HCT116 (cell line): Measurements from ENCODE around the gene ACP6. TPM values are rescaled to one million over a fixed set of nuclear protein-coding genes. Genes with fewer than 3 reads are reported as not detected.
"Not testable (repeated sequence)": the region's sequence is repeated elsewhere in the genome, so short reads cannot be mapped to it uniquely, and the experiment has no call there.

Source experiments
- ATAC-seq: fragments of 200-7000 bp; cut with Tn5 transposase; 2 replicates; pipeline ENCODE4 v1.9.1; 2020; ENCODE audit warnings: mild to moderate bottlenecking, moderate library complexity
- BruUV-seq: library from RNA; stranded (reverse); fragments of 400-500 nt; replicated peaks from 2 replicates; lab custom pipeline; 2021; lab: Mats Ljungman, UMichigan
- CTCF ChIA-PET: fragments of 300-600 bp; sonication (Branson Sonifier 250); formaldehyde crosslinking; loops from one replicate; lab custom pipeline; 2021; ENCODE audit warnings: antibody characterized with exemption; lab: Charles Lee
- POLR2A ChIA-PET: fragments of 300-600, 350-600 bp; sonication (Branson Sonifier 250); formaldehyde crosslinking; loops from one replicate; lab custom pipeline; 2021; ENCODE audit warnings: antibody characterized with exemption; lab: Charles Lee
- RAD21 ChIA-PET, 2 experiments: fragments of 300-600 bp; sonication (Branson Sonifier 250); formaldehyde crosslinking; loops; one replicate each; lab custom pipeline; 2023; ENCODE audit warnings: low total read pairs in 2 of 2; ENCODE audit not compliant: uncharacterized antibody in 2 of 2, unreplicated experiment in 2 of 2, low non-redundant PET in 1 of 2; lab: Charles Lee
- DNase-seq: peaks from one replicate; pipeline ENCODE4 v3.0.0-alpha.2; 2010; ENCODE audit warnings: low read depth, low spot score
- H2AFZ ChIP-seq: fragments of 200-600 bp; shearing (Covaris generic), sonication (generic); 2 replicates; pipeline ENCODE4 v1.6.1; 2017; ENCODE audit warnings: low read depth, mixed run types, mixed read lengths, antibody characterized with exemption, low read length; ENCODE audit not compliant: poor library complexity, severe bottlenecking
- H3K27ac ChIP-seq: 2 replicates; pipeline ENCODE4 v1.5.1; 2012; ENCODE audit warnings: low read depth, low read length
- H3K27me3 ChIP-seq: fragments of 200-600 bp; sonication (generic); 2 replicates; pipeline ENCODE4 v1.6.1; 2016; ENCODE audit warnings: mixed run types, low read length, mixed read lengths; ENCODE audit not compliant: insufficient read depth
- H3K36me3 ChIP-seq, 2 experiments: fragments of 200-500 bp in 1 of 2; fragments of 200-600 bp in 1 of 2; sonication (Bioruptor generic) in 1 of 2; sonication (generic) in 1 of 2; 2 replicates each; pipeline versions ENCODE4 v1.5.1 to v1.6.1; 2014 to 2016; ENCODE audit warnings: low read length in 2 of 2, inconsistent platforms in 1 of 2, mixed read lengths in 1 of 2, mixed run types in 1 of 2; ENCODE audit not compliant: insufficient read depth in 2 of 2, control insufficient read depth in 1 of 2
- H3K4me1 ChIP-seq, 2 experiments: fragments of 200-600 bp in 1 of 2; sonication (generic) in 1 of 2; 2 replicates each; pipeline versions ENCODE4 v1.5.1 to v1.6.1; 2012 to 2017; ENCODE audit warnings: low read length in 2 of 2, inconsistent platforms in 1 of 2, mild to moderate bottlenecking in 1 of 2, mixed read lengths in 1 of 2, mixed run types in 1 of 2, moderate library complexity in 1 of 2; ENCODE audit not compliant: insufficient read depth in 2 of 2, control insufficient read depth in 1 of 2
- H3K4me2 ChIP-seq: fragments of 200-600 bp; sonication (generic); 2 replicates; pipeline ENCODE4 v1.6.1; 2017; ENCODE audit warnings: mixed run types, low read length, mixed read lengths
- H3K4me3 ChIP-seq, 2 experiments: fragments of 200-600 bp in 1 of 2; sonication (generic) in 1 of 2; replicated peaks in 1 of 2; 2 replicates each; pipeline ENCODE4 v1.5.1; 2011 to 2016; ENCODE audit warnings: low read length in 2 of 2, control low read depth in 1 of 2, low read depth in 1 of 2, mild to moderate bottlenecking in 1 of 2, mixed read lengths in 1 of 2, mixed run types in 1 of 2
- H3K79me2 ChIP-seq: fragments of 200-600 bp; sonication (generic); 2 replicates; pipeline ENCODE4 v1.6.1; 2017; ENCODE audit warnings: mild to moderate bottlenecking, mixed run types, low read length, moderate library complexity, mixed read lengths; ENCODE audit not compliant: insufficient read depth
- H3K9ac ChIP-seq: fragments of 200-600 bp; sonication (generic); 2 replicates; pipeline ENCODE4 v1.6.1; 2016; ENCODE audit warnings: low read length, mixed read lengths
- H3K9me2 ChIP-seq: fragments of 200-600 bp; sonication (generic), shearing (Covaris generic); 2 replicates; pipeline ENCODE4 v1.6.1; 2017; ENCODE audit warnings: mixed run types, mild to moderate bottlenecking, moderate library complexity; ENCODE audit not compliant: insufficient read depth
- H3K9me3 ChIP-seq, 2 experiments: fragments of 200-500 bp in 1 of 2; fragments of 200-600 bp in 1 of 2; sonication (Bioruptor generic) in 1 of 2; sonication (generic) in 1 of 2; 2 replicates each; pipeline ENCODE4 v1.6.1; 2014 to 2017; ENCODE audit warnings: low read length in 2 of 2, mixed read lengths in 2 of 2, inconsistent platforms in 1 of 2, low read depth in 1 of 2, mild to moderate bottlenecking in 1 of 2, mixed run types in 1 of 2, moderate library complexity in 1 of 2; ENCODE audit not compliant: control insufficient read depth in 1 of 2, insufficient read depth in 1 of 2
- H4K20me1 ChIP-seq: fragments of 200-600 bp; sonication (generic), shearing (Covaris generic); 2 replicates; pipeline ENCODE4 v1.6.1; 2017; ENCODE audit warnings: mixed run types, mild to moderate bottlenecking, moderate library complexity; ENCODE audit not compliant: insufficient read depth
- ATF3 ChIP-seq: IDR thresholded peaks from 2 replicates; pipeline ENCODE4 v1.6.1; 2012
- CBX3 ChIP-seq: IDR thresholded peaks from 2 replicates; pipeline ENCODE4 v1.6.1; 2012; ENCODE audit warnings: low read depth
- CEBPB ChIP-seq: IDR thresholded peaks from 2 replicates; pipeline ENCODE4 v1.6.1; 2012; ENCODE audit warnings: low read depth
- ELF1 ChIP-seq: IDR thresholded peaks from 2 replicates; pipeline ENCODE4 v1.6.1; 2012; ENCODE audit warnings: low read depth, borderline replicate concordance
- FOSL1 ChIP-seq: IDR thresholded peaks from 2 replicates; pipeline ENCODE4 v1.6.1; 2012; ENCODE audit warnings: low read depth
- JUND ChIP-seq: IDR thresholded peaks from 2 replicates; pipeline ENCODE4 v1.6.1; 2012
- MAX ChIP-seq: IDR thresholded peaks from 2 replicates; pipeline ENCODE4 v1.6.1; 2012
- SP1 ChIP-seq: IDR thresholded peaks from 2 replicates; pipeline ENCODE4 v1.6.1; 2012; ENCODE audit warnings: low read depth
- SRF ChIP-seq: IDR thresholded peaks from 2 replicates; pipeline ENCODE4 v1.6.1; 2012; ENCODE audit warnings: low read depth
- intact Hi-C: fragments of 100-400 bp; cut with micrococcal nuclease; formaldehyde crosslinking; loops from 2 replicates; pipeline ENCODE4 v1.10.0; 2022
- total RNA-seq: library from RNA; stranded (reverse); gene quantifications from one replicate; pipeline ENCODE4 v1.2.1, GENCODE V29; 2021; ENCODE audit not compliant: unreplicated experiment

Gene ACP6
- total RNA-seq, 1 experiment from 2014 or later, result 26.4 TPM

- TF ChIP-seq CBX3, result 0 out of 2 replicates have a peak, but pooled peaks have one; percentile 49
- H3K36me3 ChIP-seq, intact Hi-C loops, H3K27ac ChIP-seq, POLR2A ChIA-PET, H2AFZ ChIP-seq, H3K9ac ChIP-seq, H3K4me3 ChIP-seq, H4K20me1 ChIP-seq, H3K79me2 ChIP-seq, DNase-seq, CTCF ChIA-PET, BruUV-seq, H3K27me3 ChIP-seq, H3K9me2 ChIP-seq, H3K9me3 ChIP-seq, ATAC-seq, H3K4me2 ChIP-seq, RAD21 ChIA-PET: not testable (repeated sequence)
- peaks cover 0 to 16% of the 10 kb centered on the region in 2 experiments; a peak in 2 of 4 replicates for H3K4me1 ChIP-seq
Measured at GRCh38 chr1:147677681-147678080, 7.4 kb upstream of the ACP6 start.

GRCh38 chr1:147676311-147677085 is 6.2 kb upstream of the ACP6 start:
- intact Hi-C loops, result no loop called here
- no peaks in the 10 kb centered on the region for H3K9me2 ChIP-seq
- peak overlapping the region; percentile 46 for H3K4me2 ChIP-seq
- no peaks in the 10 kb centered on the region; a peak in 2 of 4 replicates for H3K9me3 ChIP-seq
- DNase-seq, result no peak
- H3K9ac ChIP-seq, result no peak overlapping the region
- H4K20me1 ChIP-seq, result no peaks in the 10 kb centered on the region
- BruUV-seq, result no TSS peak
- CTCF ChIA-PET, result no interaction called here
- peak; percentile 40; the same call in 1 of the 2 replicates for ATAC-seq
- POLR2A ChIA-PET, result no interaction called here
- TF ChIP-seq CEBPB, result peak; percentile 47; the same call in 1 of the 2 replicates
- no peak for TF ChIP-seq ATF3
- TF ChIP-seq ELF1, result no peak
- peak; percentile 49 for TF ChIP-seq FOSL1
- TF ChIP-seq MAX, result no peak
- peak; percentile 17 for TF ChIP-seq JUND
- TF ChIP-seq CBX3, result 0 out of 2 replicates have a peak, but pooled peaks have one; percentile 25
- TF ChIP-seq SRF, result peak; percentile 18; the same call in 1 of the 2 replicates
- TF ChIP-seq SP1, result peak; percentile 38; the same call in 1 of the 2 replicates
- H3K4me3 ChIP-seq, result no peak overlapping the region
- H3K4me1 ChIP-seq, result peaks cover 0 to 16% of the 10 kb centered on the region in 2 experiments; a peak in 2 of 4 replicates
- RAD21 ChIA-PET, result no interaction called here
- H3K27me3 ChIP-seq, result no peaks in the 10 kb centered on the region
- no peaks in the 10 kb centered on the region for H3K36me3 ChIP-seq
- no peaks in the 10 kb centered on the region for H3K79me2 ChIP-seq
- H3K27ac ChIP-seq, result no peak overlapping the region
- H2AFZ ChIP-seq, result peak overlapping the region; percentile 50
